ENCODE results near the gene CCR9. TPM values are rescaled to one million over a fixed set of nuclear protein-coding genes. Genes with fewer than 3 reads are reported as not detected.

The CCR9 gene
- total RNA-seq, 2 donors from 2014 or later = 0.13 TPM; not detected in 1

- intact Hi-C loops (cut with DNase I) = no loop called here
- TF ChIP-seq, protein P1, sequence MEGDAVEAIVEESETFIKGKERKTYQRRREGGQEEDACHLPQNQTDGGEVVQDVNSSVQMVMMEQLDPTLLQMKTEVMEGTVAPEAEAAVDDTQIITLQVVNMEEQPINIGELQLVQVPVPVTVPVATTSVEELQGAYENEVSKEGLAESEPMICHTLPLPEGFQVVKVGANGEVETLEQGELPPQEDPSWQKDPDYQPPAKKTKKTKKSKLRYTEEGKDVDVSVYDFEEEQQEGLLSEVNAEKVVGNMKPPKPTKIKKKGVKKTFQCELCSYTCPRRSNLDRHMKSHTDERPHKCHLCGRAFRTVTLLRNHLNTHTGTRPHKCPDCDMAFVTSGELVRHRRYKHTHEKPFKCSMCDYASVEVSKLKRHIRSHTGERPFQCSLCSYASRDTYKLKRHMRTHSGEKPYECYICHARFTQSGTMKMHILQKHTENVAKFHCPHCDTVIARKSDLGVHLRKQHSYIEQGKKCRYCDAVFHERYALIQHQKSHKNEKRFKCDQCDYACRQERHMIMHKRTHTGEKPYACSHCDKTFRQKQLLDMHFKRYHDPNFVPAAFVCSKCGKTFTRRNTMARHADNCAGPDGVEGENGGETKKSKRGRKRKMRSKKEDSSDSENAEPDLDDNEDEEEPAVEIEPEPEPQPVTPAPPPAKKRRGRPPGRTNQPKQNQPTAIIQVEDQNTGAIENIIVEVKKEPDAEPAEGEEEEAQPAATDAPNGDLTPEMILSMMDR (IDR thresholded peaks at IDR 0.05) = no peak
- no peaks in the 10 kb centered on the region for H3K4me1 ChIP-seq
- no peaks in the 10 kb centered on the region for H3K36me3 ChIP-seq
- H3K9ac ChIP-seq (ENCODE audit: low read depth in 2 of 2, low read length in 2 of 2) = no peak overlapping the region
- no peaks in the 10 kb centered on the region for H3K9me3 ChIP-seq
- no peak for DNase-seq
- no peak overlapping the region for H3K27ac ChIP-seq
- H3K27me3 ChIP-seq = no peaks in the 10 kb centered on the region
- no peak overlapping the region for H3K4me3 ChIP-seq
These were observed 12.7 kb upstream of the CCR9 start for GRCh38 chr3:45873638-45874037.

GRCh38 chr3:45874677-45875346 is 11.5 kb upstream of the CCR9 start:
- Histone ChIP-seq H3K9ac (ENCODE audit: low read depth in 2 of 2, low read length in 2 of 2) (no peak overlapping the region), H3K27ac (no peak overlapping the region), H3K4me1 (no peaks in the 10 kb centered on the region), H3K9me3 (no peaks in the 10 kb centered on the region), H3K27me3 (no peaks in the 10 kb centered on the region), H3K4me3 (no peak overlapping the region), H3K36me3 (no peaks in the 10 kb centered on the region)
- intact Hi-C loops (cut with DNase I) = no loop called here
- TF ChIP-seq, protein P1 (IDR thresholded peaks at IDR 0.05) = no peak
- DNase-seq = no peak

DNA sequence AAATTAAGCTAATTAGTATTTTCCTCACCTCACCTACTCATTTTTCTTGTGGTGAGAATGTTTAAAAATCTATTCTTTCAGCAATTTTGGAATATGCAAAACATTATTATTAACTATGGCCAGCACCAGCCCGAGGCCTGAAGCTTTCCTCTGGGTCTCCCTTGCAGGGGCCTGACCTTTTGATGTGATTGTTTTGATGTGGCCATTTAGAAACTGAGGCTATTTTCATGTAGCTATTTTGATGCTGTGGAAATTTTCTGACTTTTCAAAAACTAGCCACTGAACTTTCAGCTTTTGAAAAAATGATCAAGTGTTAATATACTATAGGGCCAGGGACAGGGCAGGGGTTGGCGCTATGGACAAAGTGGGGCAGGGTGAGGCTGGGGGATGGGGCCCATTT is 8.2 kb upstream of the CCR9 start:
- Histone ChIP-seq H3K27me3 (no peaks in the 10 kb centered on the region), H3K9me3 (no peaks in the 10 kb centered on the region), H3K27ac (no peak overlapping the region), H3K36me3 (no peaks in the 10 kb centered on the region), H3K4me3 (no peak overlapping the region), H3K4me1 (no peaks in the 10 kb centered on the region), H3K9ac (ENCODE audit: low read depth in 2 of 2, low read length in 2 of 2) (no peak overlapping the region)
- DNase-seq = no peak
- TF ChIP-seq, protein P1 (IDR thresholded peaks at IDR 0.05) = no peak
- intact Hi-C loops (cut with DNase I) = no loop called here

GRCh38 chr3:45880725-45881077 is 5.6 kb upstream of the CCR9 start:
- H3K4me3 ChIP-seq = no peak overlapping the region
- H3K4me1 ChIP-seq = no peaks in the 10 kb centered on the region
- intact Hi-C loops (cut with DNase I) = no loop called here
- H3K27ac ChIP-seq = no peak overlapping the region
- TF ChIP-seq, protein P1 (IDR thresholded peaks at IDR 0.05) = no peak
- H3K9me3 ChIP-seq = no peaks in the 10 kb centered on the region
- H3K36me3 ChIP-seq = no peaks in the 10 kb centered on the region
- no peak for DNase-seq
- H3K9ac ChIP-seq (ENCODE audit: low read depth in 2 of 2, low read length in 2 of 2) = no peak overlapping the region
- H3K27me3 ChIP-seq = no peaks in the 10 kb centered on the region

- H3K27ac ChIP-seq = no peak overlapping the region
These were observed 5.0 kb upstream of the CCR9 start for GRCh38 chr3:45881078-45882022.

More at GRCh38 chr3:45881078-45882022, 5.0 kb upstream of the CCR9 start:
- no peak overlapping the region for H3K4me3 ChIP-seq
- H3K9me3 ChIP-seq = no peaks in the 10 kb centered on the region
- intact Hi-C loops (cut with DNase I) = no loop called here
- H3K27me3 ChIP-seq = no peaks in the 10 kb centered on the region
- no peaks in the 10 kb centered on the region for H3K4me1 ChIP-seq
- H3K9ac ChIP-seq (ENCODE audit: low read depth in 2 of 2, low read length in 2 of 2) = no peak overlapping the region
- H3K36me3 ChIP-seq = no peaks in the 10 kb centered on the region
- TF ChIP-seq, protein P1 (IDR thresholded peaks at IDR 0.05) = no peak
- DNase-seq = no peak

All from colonic mucosa (tissue), 4 donors.